ACC112 (cell line): Measurements from ENCODE around the gene GPC6.

ENCODE experiments used
- H2AFZ ChIP-seq: fragments of 200-600 bp; sonication (generic); one replicate; pipeline ENCODE4 v1.6.0; 2017; ENCODE audit warnings: antibody characterized with exemption, low read length; ENCODE audit not compliant: unreplicated experiment
- H3K27ac ChIP-seq: fragments of 200-600 bp; sonication (generic); 2 replicates; pipeline ENCODE4 v1.5.1; 2014; ENCODE audit warnings: low read depth, mild to moderate bottlenecking, antibody characterized with exemption, low read length, moderate library complexity
- H3K27me3 ChIP-seq: fragments of 200-600 bp; sonication (generic); 2 replicates; pipeline ENCODE4 v1.6.1; 2014; ENCODE audit warnings: mild to moderate bottlenecking, antibody characterized with exemption, low read length, moderate library complexity, mixed read lengths; ENCODE audit not compliant: insufficient read depth
- H3K36me3 ChIP-seq: fragments of 200-600 bp; sonication (generic); 2 replicates; pipeline ENCODE4 v1.6.1; 2016; ENCODE audit warnings: mild to moderate bottlenecking, antibody characterized with exemption, low read length, moderate library complexity, mixed read lengths; ENCODE audit not compliant: insufficient read depth
- H3K4me1 ChIP-seq: fragments of 200-600 bp; sonication (generic); one replicate; pipeline ENCODE4 v1.6.1; 2016; ENCODE audit warnings: low read length, mixed read lengths; ENCODE audit not compliant: insufficient read depth, unreplicated experiment, control insufficient read depth
- H3K4me3 ChIP-seq: fragments of 200-600 bp; sonication (generic); 2 replicates; pipeline ENCODE4 v1.5.1; 2014; ENCODE audit warnings: mild to moderate bottlenecking, low read depth, low read length
- H3K79me2 ChIP-seq: fragments of 200-600 bp; sonication (generic); one replicate; pipeline ENCODE4 v1.6.0; 2016; ENCODE audit warnings: low read length; ENCODE audit not compliant: control insufficient read depth, unreplicated experiment, insufficient read depth

GPC6 gene

DNA sequence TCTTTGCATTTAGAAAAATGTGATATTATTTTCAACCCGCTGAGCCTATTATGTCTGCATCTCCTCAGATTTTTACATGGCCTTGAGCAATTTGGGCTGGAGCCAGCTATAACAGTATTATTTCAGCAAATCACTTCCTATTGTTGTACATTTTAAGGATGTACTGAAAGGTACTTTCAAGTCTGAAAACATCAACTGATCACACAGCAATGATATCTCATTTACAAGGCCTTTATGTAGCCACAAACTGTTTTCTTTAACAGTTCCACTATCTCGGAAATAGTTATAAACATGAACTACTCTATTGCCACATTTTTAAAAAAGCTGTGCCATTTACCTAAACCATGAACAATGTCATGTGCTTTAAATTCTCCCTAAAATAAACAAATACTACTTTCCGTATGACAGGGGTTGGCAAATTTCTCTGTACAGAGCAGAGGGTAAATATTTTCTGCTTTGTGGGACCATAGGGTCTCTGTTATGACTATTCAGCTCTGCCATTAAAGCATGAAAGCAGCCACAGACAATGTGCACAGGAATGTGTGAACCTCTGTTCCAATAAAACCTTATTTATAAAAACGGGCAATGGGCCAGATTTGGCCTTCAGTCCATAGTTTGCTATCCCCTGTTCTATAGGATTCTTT is 560.4 kb downstream of the GPC6 start:
- H3K36me3 ChIP-seq: no peaks in the 10 kb centered on the region
- H2AFZ ChIP-seq: no peak overlapping the region
- H3K27me3 ChIP-seq: no peaks in the 10 kb centered on the region
- H3K27ac ChIP-seq: no peak overlapping the region
- no peak overlapping the region for H3K4me3 ChIP-seq
- no peaks in the 10 kb centered on the region for H3K79me2 ChIP-seq
- H3K4me1 ChIP-seq: no peaks in the 10 kb centered on the region

DNA sequence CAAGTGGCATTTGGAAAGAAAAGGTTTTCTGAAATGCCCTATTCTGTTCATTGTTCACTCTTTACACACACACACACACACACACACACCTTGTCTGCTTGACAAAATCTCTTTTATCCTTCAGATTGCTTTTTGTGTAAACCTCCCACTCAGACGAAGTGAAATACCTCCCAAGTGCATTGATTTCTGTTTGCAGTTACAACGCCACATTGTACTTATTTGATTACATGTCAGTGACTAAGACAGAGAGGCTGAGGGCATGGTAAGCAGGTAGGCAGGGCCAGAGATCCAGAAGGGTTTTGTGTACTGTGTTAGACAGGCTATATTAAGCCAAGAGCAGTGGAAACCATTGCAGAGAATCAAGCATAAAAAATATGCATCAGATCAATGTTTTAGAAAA is 561.8 kb downstream of the GPC6 start:
- H3K36me3 ChIP-seq: no peaks in the 10 kb centered on the region
- no peaks in the 10 kb centered on the region for H3K4me1 ChIP-seq
- no peaks in the 10 kb centered on the region for H3K79me2 ChIP-seq
- no peak overlapping the region for H3K27ac ChIP-seq
- H2AFZ ChIP-seq: no peak overlapping the region
- no peaks in the 10 kb centered on the region for H3K27me3 ChIP-seq
- H3K4me3 ChIP-seq: no peak overlapping the region

DNA sequence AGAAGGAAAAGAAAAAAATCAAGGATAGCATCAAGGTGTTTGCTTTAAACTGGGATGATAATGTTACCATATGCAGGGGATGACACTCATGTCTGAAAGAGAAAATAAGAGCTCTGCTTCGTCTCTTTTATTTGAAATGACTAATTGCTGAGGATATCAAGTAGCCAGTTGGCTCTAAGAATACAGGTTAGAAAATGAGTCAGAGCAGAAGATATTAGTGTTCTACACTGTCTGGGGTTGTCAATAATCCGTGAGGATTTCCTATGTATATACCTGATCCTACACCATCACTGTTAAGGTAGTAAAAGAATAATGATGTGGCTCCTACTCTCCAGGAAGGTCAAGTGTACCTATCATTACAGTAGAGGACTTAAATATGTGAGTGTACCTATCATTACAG is 562.5 kb downstream of the GPC6 start:
- H3K4me3 ChIP-seq: no peak overlapping the region
- H2AFZ ChIP-seq: no peak overlapping the region
- no peaks in the 10 kb centered on the region for H3K27me3 ChIP-seq
- no peaks in the 10 kb centered on the region for H3K4me1 ChIP-seq
- H3K79me2 ChIP-seq: no peaks in the 10 kb centered on the region
- no peak overlapping the region for H3K27ac ChIP-seq
- H3K36me3 ChIP-seq: no peaks in the 10 kb centered on the region

DNA sequence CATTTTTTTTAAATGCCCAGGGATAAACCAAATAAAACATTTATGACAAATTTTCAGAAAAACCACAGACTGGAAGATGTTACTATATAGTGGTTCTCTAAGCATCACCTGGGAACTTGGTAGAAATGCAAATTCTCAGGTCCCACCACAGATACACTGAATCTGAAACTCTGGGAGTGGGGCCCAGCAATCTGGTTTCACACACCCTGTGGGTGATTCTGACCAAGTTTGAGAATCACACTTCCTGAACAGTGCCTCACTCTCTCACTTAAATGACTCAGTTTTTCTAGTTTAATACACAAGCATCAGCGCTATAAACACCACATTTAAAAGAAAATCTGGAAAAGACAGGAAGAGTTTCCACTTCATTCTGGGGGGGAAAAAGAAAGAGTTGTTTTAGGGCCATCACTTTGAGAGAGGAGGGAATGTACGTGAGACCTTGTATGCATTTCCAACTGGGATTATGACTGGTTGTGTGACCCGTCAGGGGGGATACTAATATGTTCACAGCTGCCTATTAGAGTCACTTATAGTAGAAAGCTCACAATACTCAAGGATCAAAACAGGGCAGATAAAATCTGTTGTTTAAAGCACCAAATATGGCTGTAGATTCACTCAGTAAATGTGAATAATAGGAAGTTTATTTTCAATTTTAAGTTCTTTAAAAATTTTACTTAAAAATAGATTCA is 567.7 kb downstream of the GPC6 start:
- H3K4me1 ChIP-seq: no peaks in the 10 kb centered on the region

DNA sequence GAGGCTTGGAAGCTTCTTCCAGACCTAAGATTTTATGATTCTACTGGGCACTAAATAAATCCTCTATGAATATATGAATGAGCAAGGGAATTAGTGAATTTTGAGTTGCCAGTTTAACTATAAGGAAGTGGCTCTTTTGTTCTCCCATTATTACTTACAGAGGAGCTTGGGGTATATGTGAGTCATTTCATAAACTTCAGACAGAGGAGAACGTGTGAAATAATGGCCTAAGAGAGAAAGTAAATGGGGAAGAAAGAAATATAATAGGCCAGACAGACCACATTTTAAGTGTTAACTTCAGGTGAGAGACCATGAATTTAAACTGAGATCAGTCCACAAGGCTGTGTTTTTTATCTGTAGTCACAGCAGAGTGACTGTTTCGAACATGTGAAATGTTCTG is 570.9 kb downstream of the GPC6 start:
- Histone ChIP-seq H3K27ac (no peak overlapping the region), H3K4me3 (no peak overlapping the region), H3K79me2 (no peaks in the 10 kb centered on the region), H3K27me3 (no peaks in the 10 kb centered on the region), H3K4me1 (no peaks in the 10 kb centered on the region), H2AFZ (no peak overlapping the region), H3K36me3 (no peaks in the 10 kb centered on the region)

More for the DNA sequence above, 567.7 kb downstream of the GPC6 start:
- Histone ChIP-seq H2AFZ (no peak overlapping the region), H3K4me3 (no peak overlapping the region), H3K27ac (no peak overlapping the region), H3K79me2 (no peaks in the 10 kb centered on the region), H3K36me3 (no peaks in the 10 kb centered on the region), H3K27me3 (no peaks in the 10 kb centered on the region)

DNA sequence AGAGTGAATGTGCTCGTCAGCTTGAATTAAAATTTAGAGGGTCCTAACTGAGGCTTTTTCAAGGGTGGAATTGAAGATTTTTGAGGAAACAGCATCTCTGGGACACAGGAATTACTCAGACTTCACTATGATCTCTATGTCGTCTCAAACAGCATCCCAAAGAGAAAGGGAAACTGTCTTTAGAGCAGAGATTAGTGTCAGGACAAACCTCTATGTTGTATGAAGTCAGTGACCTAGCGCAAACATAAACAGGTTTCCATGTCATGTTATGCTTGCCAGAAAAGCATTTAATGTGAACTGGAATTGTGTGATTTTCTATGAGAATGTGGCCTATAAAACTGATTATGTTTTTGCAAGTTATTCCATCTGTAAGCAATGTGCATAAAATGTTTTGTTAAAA is 573.7 kb downstream of the GPC6 start:
- Histone ChIP-seq H3K4me1 (no peaks in the 10 kb centered on the region), H3K27ac (no peak overlapping the region), H3K27me3 (no peaks in the 10 kb centered on the region), H3K79me2 (no peaks in the 10 kb centered on the region), H3K36me3 (no peaks in the 10 kb centered on the region), H2AFZ (no peak overlapping the region), H3K4me3 (no peak overlapping the region)

DNA sequence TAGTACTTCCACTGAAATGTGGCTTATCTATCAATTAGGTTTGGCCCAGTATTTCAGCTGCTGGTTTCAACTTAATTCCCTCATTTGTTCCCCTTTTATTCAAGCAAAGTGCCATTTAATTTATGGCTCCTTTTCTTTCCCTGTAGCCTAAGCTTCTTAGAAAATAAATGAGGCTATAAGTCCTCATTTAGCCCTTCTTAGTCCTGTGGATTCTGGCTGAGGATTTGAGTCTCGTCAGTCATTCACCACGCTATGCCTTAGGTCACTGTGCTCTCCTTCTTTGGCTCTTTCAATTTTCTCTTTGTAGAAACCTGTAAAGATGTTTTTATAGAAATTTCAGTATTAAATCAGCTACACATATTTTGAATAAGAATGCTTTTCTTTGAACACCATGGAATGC is 579.1 kb downstream of the GPC6 start:
- no peak overlapping the region for H2AFZ ChIP-seq
- H3K27ac ChIP-seq: no peak overlapping the region
- no peaks in the 10 kb centered on the region for H3K36me3 ChIP-seq
- no peak overlapping the region for H3K4me3 ChIP-seq
- H3K79me2 ChIP-seq: no peaks in the 10 kb centered on the region
- no peaks in the 10 kb centered on the region for H3K4me1 ChIP-seq
- no peaks in the 10 kb centered on the region for H3K27me3 ChIP-seq

DNA sequence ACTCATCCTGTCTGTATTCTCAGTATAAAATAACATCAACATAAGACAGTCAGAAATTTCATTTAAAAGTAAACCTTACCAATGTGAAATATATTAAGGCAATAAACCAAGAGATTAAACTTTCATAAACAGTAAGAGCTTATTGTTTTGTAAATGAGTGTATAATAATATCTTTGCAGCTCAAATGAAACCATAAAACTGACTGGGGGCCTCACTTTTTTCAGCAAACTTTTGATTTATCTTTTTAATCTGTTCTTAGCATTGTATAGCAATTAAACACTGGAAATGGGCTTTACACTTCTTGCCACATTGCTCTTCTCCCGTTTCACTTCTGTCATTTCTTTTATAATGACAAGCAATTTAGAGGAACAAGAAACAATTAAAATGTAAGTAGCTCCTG is 580.3 kb downstream of the GPC6 start:
- H2AFZ ChIP-seq: no peak overlapping the region
- no peaks in the 10 kb centered on the region for H3K27me3 ChIP-seq
- H3K4me3 ChIP-seq: no peak overlapping the region
- H3K79me2 ChIP-seq: no peaks in the 10 kb centered on the region
- H3K27ac ChIP-seq: no peak overlapping the region
- H3K36me3 ChIP-seq: no peaks in the 10 kb centered on the region
- no peaks in the 10 kb centered on the region for H3K4me1 ChIP-seq

DNA sequence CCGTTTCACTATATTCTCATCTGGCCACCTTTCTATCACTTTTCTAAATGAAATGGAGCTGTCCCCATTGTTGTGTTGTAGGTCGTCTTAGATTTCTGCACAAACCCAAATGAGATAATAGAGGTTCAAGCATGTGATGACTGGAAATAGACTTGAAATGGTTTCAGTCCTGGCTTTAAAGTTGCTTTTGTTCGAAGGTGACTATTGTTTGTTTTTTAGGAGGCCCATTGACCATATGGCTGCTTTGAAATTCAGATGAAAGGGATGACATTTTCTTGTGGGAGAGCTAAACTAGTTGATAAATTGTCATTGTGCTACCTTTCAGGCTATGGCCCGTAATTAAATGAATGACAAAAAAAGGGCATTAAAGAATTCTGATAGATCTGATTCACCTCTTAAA is 583.7 kb downstream of the GPC6 start:
- no peaks in the 10 kb centered on the region for H3K79me2 ChIP-seq
- no peaks in the 10 kb centered on the region for H3K27me3 ChIP-seq
- no peaks in the 10 kb centered on the region for H3K36me3 ChIP-seq
- H3K4me1 ChIP-seq: no peaks in the 10 kb centered on the region
- no peak overlapping the region for H3K4me3 ChIP-seq
- no peak overlapping the region for H3K27ac ChIP-seq
- H2AFZ ChIP-seq: no peak overlapping the region

DNA sequence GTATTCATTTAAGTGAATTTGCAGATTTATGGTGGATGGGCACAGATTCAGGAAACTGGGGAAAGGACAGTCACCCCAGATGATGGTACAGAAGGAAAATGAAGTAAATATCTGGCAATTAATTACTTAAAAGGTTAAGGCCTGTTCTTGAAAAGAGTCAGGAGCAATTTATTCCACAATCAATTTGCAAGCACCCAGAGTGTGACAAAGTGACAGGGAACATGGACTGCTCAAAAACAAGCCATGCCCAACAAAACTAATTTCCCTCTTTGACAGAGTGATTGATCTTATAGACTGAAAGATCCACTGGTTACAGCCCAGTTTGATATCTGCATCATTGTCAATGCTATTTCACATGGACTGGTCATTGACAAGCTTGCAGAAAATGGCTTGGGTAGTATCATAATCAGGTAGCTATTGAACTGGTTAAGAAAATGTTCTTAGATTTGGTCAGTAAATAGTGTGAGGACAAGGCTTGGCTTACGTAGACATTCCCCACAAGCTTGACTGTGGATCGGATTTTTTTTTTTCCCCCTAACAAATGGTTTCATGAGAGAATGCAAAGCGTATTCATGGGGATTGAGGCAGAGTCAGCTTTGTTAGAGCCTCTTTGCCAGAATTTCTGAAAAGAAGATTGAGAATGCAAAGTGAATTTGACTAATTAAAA is 584.6 kb downstream of the GPC6 start:
- Histone ChIP-seq H3K79me2 (no peaks in the 10 kb centered on the region), H3K27me3 (no peaks in the 10 kb centered on the region), H3K27ac (no peak overlapping the region), H2AFZ (no peak overlapping the region), H3K36me3 (no peaks in the 10 kb centered on the region), H3K4me3 (no peak overlapping the region), H3K4me1 (no peaks in the 10 kb centered on the region)

DNA sequence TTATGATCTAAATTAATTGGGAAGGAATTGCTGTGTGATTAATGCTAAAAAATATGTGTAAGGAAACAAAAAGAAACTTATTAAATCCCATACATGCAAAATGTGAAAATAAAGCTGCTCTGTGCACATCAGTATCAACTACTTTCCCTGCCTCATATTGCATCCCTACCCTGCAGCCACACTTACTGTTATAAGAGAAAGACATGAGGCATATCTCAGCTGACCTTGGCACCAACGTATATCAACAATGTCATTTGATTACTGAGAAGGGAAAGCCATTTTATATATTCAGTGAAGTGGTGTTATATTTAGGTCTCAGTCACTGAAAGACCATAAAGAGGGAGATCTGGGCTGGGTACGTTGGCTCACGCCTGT is 585.1 kb downstream of the GPC6 start:
- Histone ChIP-seq H3K4me3 (no peak overlapping the region), H3K79me2 (no peaks in the 10 kb centered on the region), H3K27ac (no peak overlapping the region), H3K4me1 (no peaks in the 10 kb centered on the region), H3K27me3 (no peaks in the 10 kb centered on the region), H3K36me3 (no peaks in the 10 kb centered on the region), H2AFZ (no peak overlapping the region)
